CD14-positive monocyte (primary cell): Measurements from ENCODE around the gene CD3E. TPM values are rescaled to one million over a fixed set of nuclear protein-coding genes. Genes with fewer than 3 reads are reported as not detected.

Source experiments
- DNase-seq, 3 donors: peaks; one replicate each; pipeline ENCODE4 v3.0.0-alpha.2; 2011 to 2022
- H2AFZ ChIP-seq: 2 replicates; pipeline ENCODE4 v1.6.0; 2012; ENCODE audit warnings: mild to moderate bottlenecking, low read depth, low read length, inconsistent platforms; ENCODE audit not compliant: insufficient read depth, poor library complexity, severe bottlenecking
- H3K27ac ChIP-seq, 2 donors: 1 replicate in 1 of 2; 2 replicates in 1 of 2; pipeline ENCODE4 v1.5.1; 2012 to 2013; ENCODE audit warnings: low read length in 2 of 2, control low read depth in 1 of 2, inconsistent platforms in 1 of 2, low read depth in 1 of 2, mild to moderate bottlenecking in 1 of 2
- H3K27me3 ChIP-seq, 2 donors: one replicate each; pipeline versions ENCODE4 v1.6.0 to v1.6.1; 2011 to 2013; ENCODE audit warnings: low read length in 2 of 2; ENCODE audit not compliant: control insufficient read depth in 2 of 2, insufficient read depth in 2 of 2
- H3K36me3 ChIP-seq, 2 donors: replicated peaks in 1 of 2; 1 replicate in 1 of 2; 2 replicates in 1 of 2; pipeline versions ENCODE4 v1.5.1 to v1.6.1; 2012 to 2013; ENCODE audit warnings: low read length in 2 of 2, control low read depth in 1 of 2, inconsistent platforms in 1 of 2, mild to moderate bottlenecking in 1 of 2; ENCODE audit not compliant: insufficient read depth in 2 of 2, control insufficient read depth in 1 of 2
- H3K4me1 ChIP-seq, 2 donors: 1 replicate in 1 of 2; 2 replicates in 1 of 2; pipeline versions ENCODE4 v1.5.1 to v1.6.1; 2012 to 2013; ENCODE audit warnings: low read length in 2 of 2, control low read depth in 1 of 2, inconsistent platforms in 1 of 2, mild to moderate bottlenecking in 1 of 2, moderate library complexity in 1 of 2; ENCODE audit not compliant: insufficient read depth in 2 of 2, control insufficient read depth in 1 of 2
- H3K4me2 ChIP-seq: replicated peaks from 2 replicates; pipeline ENCODE3; 2012; ENCODE audit warnings: low read length, moderate library complexity, mild to moderate bottlenecking; ENCODE audit not compliant: poor library complexity, severe bottlenecking; ENCODE audit errors: extremely low read depth
- H3K4me3 ChIP-seq, 3 experiments: fragments of 200-600 bp in 1 of 3; sonication (generic) in 1 of 3; replicated peaks in 1 of 3; 1 replicate in 2 of 3; 2 replicates in 1 of 3; pipeline ENCODE4 v1.5.1; 2011 to 2013; ENCODE audit warnings: low read length in 3 of 3, mild to moderate bottlenecking in 3 of 3, control low read depth in 2 of 3, low read depth in 2 of 3, inconsistent platforms in 1 of 3, moderate library complexity in 1 of 3
- H3K79me2 ChIP-seq: 2 replicates; pipeline ENCODE4 v1.6.0; 2012; ENCODE audit warnings: mild to moderate bottlenecking, control low read depth, inconsistent platforms, low read length, moderate library complexity; ENCODE audit not compliant: insufficient read depth
- H3K9ac ChIP-seq: 2 replicates; pipeline ENCODE4 v1.6.0; 2017; ENCODE audit warnings: low read length, mild to moderate bottlenecking; ENCODE audit not compliant: insufficient read depth, poor library complexity, severe bottlenecking
- H3K9me3 ChIP-seq, 2 donors: replicated peaks in 1 of 2; 1 replicate in 1 of 2; 2 replicates in 1 of 2; pipeline versions ENCODE4 v1.5.1 to v1.6.1; 2012 to 2013; ENCODE audit warnings: low read length in 2 of 2, control low read depth in 1 of 2; ENCODE audit not compliant: control insufficient read depth in 1 of 2, insufficient read depth in 1 of 2
- H4K20me1 ChIP-seq: 2 replicates; pipeline ENCODE4 v1.6.0; 2012; ENCODE audit warnings: mild to moderate bottlenecking, low read length, control low read depth, moderate library complexity; ENCODE audit not compliant: insufficient read depth
- H3K27ac Mint-ChIP-seq, 7 donors: one replicate each; pipeline ENCODE4 v1.8.0; 2020; ENCODE audit warnings: mild to moderate bottlenecking in 7 of 7, mixed read lengths in 7 of 7, moderate library complexity in 6 of 7, inconsistent platforms in 2 of 7
- H3K27me3 Mint-ChIP-seq, 3 donors: one replicate each; pipeline ENCODE4 v1.8.0; 2021 to 2022; ENCODE audit warnings: low read depth in 3 of 3, mild to moderate bottlenecking in 3 of 3, mixed read lengths in 3 of 3, moderate library complexity in 3 of 3, inconsistent platforms in 1 of 3
- H3K36me3 Mint-ChIP-seq, 2 donors: one replicate each; pipeline ENCODE4 v1.8.0; 2020; ENCODE audit warnings: mixed read lengths in 2 of 2, inconsistent platforms in 1 of 2, mild to moderate bottlenecking in 1 of 2
- H3K4me1 Mint-ChIP-seq: one replicate; pipeline ENCODE4 v1.8.0; 2020; ENCODE audit warnings: mild to moderate bottlenecking, mixed read lengths
- H3K4me3 Mint-ChIP-seq, 2 donors: one replicate each; pipeline ENCODE4 v1.8.0; 2020; ENCODE audit warnings: mild to moderate bottlenecking in 2 of 2, mixed read lengths in 2 of 2, moderate library complexity in 1 of 2
- H3K9me3 Mint-ChIP-seq, 7 donors: one replicate each; pipeline ENCODE4 v1.8.0; 2020 to 2022; ENCODE audit warnings: mixed read lengths in 7 of 7, mild to moderate bottlenecking in 6 of 7, moderate library complexity in 6 of 7, inconsistent platforms in 2 of 7
- WGBS: methylation state at CpG from one replicate; pipeline ENCODE4 v1.1.5; 2013; ENCODE audit warnings: missing lambda C conversion rate; ENCODE audit not compliant: insufficient coverage; 5-methylcytosine and 5-hydroxymethylcytosine counted together
- intact Hi-C, 2 donors: fragments of 100-400 bp; cut with micrococcal nuclease; formaldehyde crosslinking; loops; one replicate each; pipeline versions ENCODE4 v1.15.0 to v1.15.1; 2023
- polyA plus RNA-seq, 3 donors: library from polyadenylated mRNA; depleted of rRNA in 1 of 3; unstranded in 2 of 3; stranded (reverse) in 1 of 3; fragments of 300-500 nt in 2 of 3; fragments of >200 nt in 1 of 3; fragmentation: Illumina TruSeq in 2 of 3; gene quantifications; 1 replicate in 2 of 3; 2 replicates in 1 of 3; pipeline ENCODE4 v1.2.3, GENCODE V29; 2012 to 2021
- small RNA-seq: library from RNA; depleted of rRNA; stranded (forward); fragments of <200 nt; gene quantifications from one replicate; pipeline ENCODE3, GENCODE V24; 2012; ENCODE audit warnings: low read depth; ENCODE audit not compliant: insufficient read length
- TF ChIP-seq, protein P1 (sequence below): fragments of 200-600 bp; IDR thresholded peaks from one replicate; pipeline ENCODE4 v1.8.0; 2022; ENCODE audit warnings: antibody characterized with exemption, mild to moderate bottlenecking

CD3E gene
- polyA plus RNA-seq, 3 donors: 0.12 to 1.6 (median 1.5) TPM

DNA sequence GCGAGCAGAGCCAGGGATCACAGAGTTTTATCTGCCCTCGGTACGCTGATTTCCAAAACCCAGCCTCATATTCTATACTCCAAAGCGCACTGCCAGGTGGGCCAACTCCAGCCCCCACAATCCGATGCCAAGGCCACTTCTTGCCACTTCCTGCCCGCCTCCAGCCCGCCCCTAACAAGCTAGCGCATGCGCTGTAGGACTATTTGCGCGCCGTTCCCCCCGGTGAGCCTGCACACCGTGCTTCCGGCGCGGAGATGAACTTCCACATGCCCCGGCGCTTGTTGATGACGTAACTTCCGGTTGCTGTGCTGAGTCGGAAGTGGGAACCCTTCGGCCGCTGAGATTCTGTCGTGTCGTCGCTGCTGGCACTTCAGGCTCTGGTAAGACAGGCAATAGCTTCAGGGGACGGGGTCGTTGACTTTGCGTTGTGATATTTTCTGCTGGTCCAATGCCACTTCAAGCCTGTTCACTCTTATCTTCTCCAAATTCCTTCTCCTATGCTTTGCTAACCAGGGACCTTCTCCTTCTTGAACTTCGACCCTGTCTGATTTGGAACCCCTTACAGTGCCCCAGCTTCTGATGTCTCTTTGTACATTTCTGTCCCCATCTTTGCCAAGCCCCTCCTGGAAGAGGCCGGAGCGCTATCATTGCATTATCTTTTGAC lies 54.9 kb downstream of the CD3E start, which contains the start of gene UBE4A:
UBE4A (plus strand) TSS at position 306 of the 664 bp plus-strand sequence. CDS start 5,481 bp downstream, outside the sequence.
- Histone ChIP-seq H4K20me1 (peaks cover 30% of the 10 kb centered on the region), H3K36me3 (peaks cover 8 to 18% of the 10 kb centered on the region in 2 donors), H2AFZ (peak within 1 kb of the TSS; percentile 100), H3K9ac (peak within 1 kb of the TSS; percentile 89), H3K4me2 (peak within 1 kb of the TSS; percentile 99), H3K79me2 (peaks cover 47% of the 10 kb centered on the region), H3K27me3 (no peaks in the 10 kb centered on the region), H3K9me3 (no peaks in the 10 kb centered on the region), H3K4me3 (peak within 1 kb of the TSS; percentile 70 to 100 (median 98)), H3K27ac (peak within 1 kb of the TSS; percentile 46 to 97), H3K4me1 (peaks cover 12 to 20% of the 10 kb centered on the region in 2 donors)
- peak within 1 kb of the TSS; percentile 98 to 99 for H3K4me3 Mint-ChIP-seq
- peaks cover 5 to 11% (median 7%) of the 10 kb centered on the region in 3 donors for H3K27me3 Mint-ChIP-seq
- TF ChIP-seq, protein P1, sequence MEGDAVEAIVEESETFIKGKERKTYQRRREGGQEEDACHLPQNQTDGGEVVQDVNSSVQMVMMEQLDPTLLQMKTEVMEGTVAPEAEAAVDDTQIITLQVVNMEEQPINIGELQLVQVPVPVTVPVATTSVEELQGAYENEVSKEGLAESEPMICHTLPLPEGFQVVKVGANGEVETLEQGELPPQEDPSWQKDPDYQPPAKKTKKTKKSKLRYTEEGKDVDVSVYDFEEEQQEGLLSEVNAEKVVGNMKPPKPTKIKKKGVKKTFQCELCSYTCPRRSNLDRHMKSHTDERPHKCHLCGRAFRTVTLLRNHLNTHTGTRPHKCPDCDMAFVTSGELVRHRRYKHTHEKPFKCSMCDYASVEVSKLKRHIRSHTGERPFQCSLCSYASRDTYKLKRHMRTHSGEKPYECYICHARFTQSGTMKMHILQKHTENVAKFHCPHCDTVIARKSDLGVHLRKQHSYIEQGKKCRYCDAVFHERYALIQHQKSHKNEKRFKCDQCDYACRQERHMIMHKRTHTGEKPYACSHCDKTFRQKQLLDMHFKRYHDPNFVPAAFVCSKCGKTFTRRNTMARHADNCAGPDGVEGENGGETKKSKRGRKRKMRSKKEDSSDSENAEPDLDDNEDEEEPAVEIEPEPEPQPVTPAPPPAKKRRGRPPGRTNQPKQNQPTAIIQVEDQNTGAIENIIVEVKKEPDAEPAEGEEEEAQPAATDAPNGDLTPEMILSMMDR: no peak
- peak; percentile 95 to 99 (median 98) for DNase-seq
- H3K36me3 Mint-ChIP-seq: peaks cover 11 to 14% of the 10 kb centered on the region in 2 donors
- peaks cover 28% of the 10 kb centered on the region for H3K4me1 Mint-ChIP-seq
- peak within 1 kb of the TSS; percentile 93 to 99 (median 96) for H3K27ac Mint-ChIP-seq
- intact Hi-C loops: loop anchor here in 1 of 2 donors (5.0 kb wide), 1 partner anchor 212 kb away; no protein-coding TSS in a partner anchor
- whole genome bisulfite sequencing: 5% methylated on average over 30 of the region's 33 CpGs
- peaks cover 0 to 2% (median 0%) of the 10 kb centered on the region in 7 donors for H3K9me3 Mint-ChIP-seq

DNA sequence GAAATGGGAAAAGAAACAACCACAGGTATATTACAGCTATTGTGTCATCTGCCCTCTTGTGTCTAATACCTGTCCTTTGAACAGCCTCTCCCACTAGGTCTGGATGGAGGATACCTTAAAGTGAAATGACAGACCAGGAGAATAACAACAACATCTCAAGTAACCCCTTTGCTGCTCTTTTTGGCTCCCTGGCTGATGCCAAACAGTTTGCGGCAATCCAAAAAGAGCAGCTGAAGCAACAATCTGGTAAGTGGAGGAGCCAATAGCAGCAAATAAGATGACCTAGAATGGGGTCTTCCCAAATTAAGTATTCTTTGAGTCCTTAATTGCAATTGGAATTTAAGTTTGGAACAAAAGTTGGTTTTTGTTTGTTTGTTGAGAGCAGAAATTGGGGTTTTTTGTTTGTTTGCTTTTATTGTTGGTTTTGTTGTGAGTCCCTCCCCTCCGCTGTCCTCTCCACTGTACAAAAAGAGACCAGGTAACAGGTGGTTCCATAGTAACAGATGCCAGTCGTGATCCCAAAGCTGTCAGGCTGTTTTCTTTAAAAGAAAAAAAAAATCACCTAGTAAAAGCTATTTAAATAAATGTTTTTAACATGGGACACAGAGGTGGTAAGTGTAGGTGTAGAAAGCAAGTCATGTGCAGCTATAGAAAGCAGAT lies 60.6 kb downstream of the CD3E start:
- Mint-ChIP-seq H3K36me3 (peaks cover 62% of the 10 kb centered on the region in 2 donors), H3K4me3 (no peak overlapping the region), H3K9me3 (no peaks in the 10 kb centered on the region), H3K27ac (no peak overlapping the region), H3K4me1 (peaks cover 19% of the 10 kb centered on the region), H3K27me3 (no peaks in the 10 kb centered on the region)
- no peak for DNase-seq
- no peak overlapping the region for H3K27ac ChIP-seq
- TF ChIP-seq, protein P1: no peak
- peaks cover 4 to 11% of the 10 kb centered on the region in 2 donors for H3K4me1 ChIP-seq
- H3K9ac ChIP-seq: no peak overlapping the region
- H4K20me1 ChIP-seq: peaks cover 48% of the 10 kb centered on the region
- peaks cover 39% of the 10 kb centered on the region for H3K79me2 ChIP-seq
- H3K36me3 ChIP-seq: peaks cover 61 to 75% of the 10 kb centered on the region in 2 donors
- no peak overlapping the region for H2AFZ ChIP-seq
- H3K27me3 ChIP-seq: no peaks in the 10 kb centered on the region
- H3K9me3 ChIP-seq: no peaks in the 10 kb centered on the region
- H3K4me2 ChIP-seq: no peak overlapping the region
- 100% methylated on average over 1 of the region's 3 CpGs for WGBS
- H3K4me3 ChIP-seq: no peak overlapping the region
- intact Hi-C loops: no loop called here

Small RNAs within 50 kb of the gene (small RNA-seq; reads per million reads assigned to genes)
- gene AP001582.1: not detected

Other genes with a start within 250 kb of the CD3E start
- not detected for gene TMPRSS4, start 227.7 kb upstream of the CD3E start, polyA plus RNA-seq
- under 1 TPM; 0.05 to 0.29 (median 0.11) TPM for gene SMIM35, start 217.8 kb upstream of the CD3E start, polyA plus RNA-seq
- gene SCN4B, start 151.9 kb upstream of the CD3E start, polyA plus RNA-seq: under 1 TPM in 1 of 3 donors, not detected in 2; 0.76 TPM
- gene SCN2B, start 128.1 kb upstream of the CD3E start, polyA plus RNA-seq: under 1 TPM in 1 of 3 donors, not detected in 2; 0.01 TPM
- 100 to 1,000 TPM; 316 to 968 (median 748) TPM for gene JAML, start 79.7 kb upstream of the CD3E start, polyA plus RNA-seq
- gene MPZL3, start 52.4 kb upstream of the CD3E start, polyA plus RNA-seq: 1 to 10 TPM; 4.2 to 8.5 (median 8.0) TPM
- gene MPZL2, start 40.4 kb upstream of the CD3E start, polyA plus RNA-seq: 10 to 100 TPM in 2 of 3 donors, 1 to 10 TPM in 1; 8.0 to 18.6 (median 14.2) TPM
- 1 to 10 TPM in 2 of 3 donors, not detected in 1; 2.2 to 3.1 TPM for gene CD3D, start 38.0 kb downstream of the CD3E start, polyA plus RNA-seq
- gene CD3G, start 39.6 kb downstream of the CD3E start, polyA plus RNA-seq: 1 to 10 TPM in 1 of 3 donors, under 1 TPM in 1, not detected in 1; 0.84 to 1.9 TPM
- 10 to 100 TPM; 21.6 to 33.9 (median 22.7) TPM for gene UBE4A, start 54.9 kb downstream of the CD3E start, polyA plus RNA-seq
- gene ATP5MG, start 96.9 kb downstream of the CD3E start, polyA plus RNA-seq: 100 to 1,000 TPM; 257 to 688 (median 648) TPM
- 10 to 100 TPM in 1 of 3 donors, 1 to 10 TPM in 2; 3.3 to 21.7 (median 3.5) TPM for gene KMT2A, start 131.8 kb downstream of the CD3E start, polyA plus RNA-seq
- not detected for gene TTC36, start 222.7 kb downstream of the CD3E start, polyA plus RNA-seq
- under 1 TPM in 1 of 3 donors, not detected in 2; 0.57 TPM for gene TMEM25, start 226.5 kb downstream of the CD3E start, polyA plus RNA-seq